GM18520 (cell line): ENCODE measurements around the gene GCAT.

ENCODE experiments used
- ATAC-seq: cut with Tn5 transposase; IDR thresholded peaks from one replicate; pipeline ENCODE4 v1.9.1; 2021; ENCODE audit not compliant: unreplicated experiment

Gene GCAT

GRCh38 chr22:37808294-37808657, 542 bp downstream of the GCAT start:
- ATAC-seq: no peak

GRCh38 chr22:37809672-37810333, 2.1 kb downstream of the GCAT start:
- no peak for ATAC-seq

- ATAC-seq: no peak
Observed at GRCh38 chr22:37811867-37812266, 4.1 kb downstream of the GCAT start.

DNA sequence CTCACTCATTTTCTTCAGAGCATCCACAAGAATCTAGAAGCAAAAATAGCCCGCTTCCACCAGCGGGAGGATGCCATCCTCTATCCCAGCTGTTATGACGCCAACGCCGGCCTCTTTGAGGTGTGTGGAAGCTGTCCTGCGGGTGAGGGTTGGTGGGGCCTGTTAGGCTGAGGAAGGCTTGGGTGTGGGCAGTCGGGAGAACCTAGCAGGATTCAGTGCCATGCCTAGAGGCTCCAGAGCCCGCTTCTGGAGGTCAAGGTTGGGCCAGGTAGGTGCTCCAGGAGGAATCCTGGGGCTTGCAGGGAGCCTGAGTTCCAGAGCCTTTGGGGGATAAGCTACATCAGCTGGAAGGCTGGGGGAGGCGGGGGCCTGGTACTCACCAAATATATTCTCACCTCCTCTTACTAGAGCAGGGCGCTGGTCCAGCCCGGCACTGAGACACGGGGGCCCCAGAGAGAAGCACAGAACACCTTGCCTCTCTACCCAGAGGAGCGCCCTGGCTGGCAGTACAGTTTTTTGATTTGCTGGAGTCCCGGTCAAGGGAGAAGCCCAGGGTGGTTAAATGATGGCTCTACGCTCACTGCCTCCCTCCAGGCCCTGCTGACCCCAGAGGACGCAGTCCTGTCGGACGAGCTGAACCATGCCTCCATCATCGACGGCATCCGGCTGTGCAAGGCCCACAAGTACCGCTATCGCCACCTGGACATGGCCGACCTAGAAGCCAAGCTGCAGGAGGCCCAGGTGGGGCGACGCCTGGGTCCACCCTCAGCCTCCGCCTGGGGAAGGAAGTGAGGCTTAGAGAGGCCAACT, 5.3 kb downstream of the GCAT start:
- ATAC-seq: no peak

DNA sequence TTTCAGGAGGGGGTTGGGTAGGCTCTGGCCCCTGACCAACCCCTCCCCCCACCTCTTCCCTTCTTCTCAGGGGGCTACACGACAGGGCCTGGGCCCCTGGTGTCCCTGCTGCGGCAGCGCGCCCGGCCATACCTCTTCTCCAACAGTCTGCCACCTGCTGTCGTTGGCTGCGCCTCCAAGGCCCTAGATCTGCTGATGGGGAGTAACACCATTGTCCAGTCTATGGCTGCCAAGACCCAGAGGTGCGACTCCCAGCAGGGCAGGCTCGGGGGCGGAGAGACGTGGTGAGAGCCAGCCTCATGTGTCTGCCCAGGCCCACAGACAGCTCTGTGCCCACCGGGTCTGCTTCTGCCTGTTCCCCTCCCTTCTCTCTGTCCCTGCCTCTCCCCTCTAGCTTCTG, 7.9 kb downstream of the GCAT start:
- no peak for ATAC-seq

DNA sequence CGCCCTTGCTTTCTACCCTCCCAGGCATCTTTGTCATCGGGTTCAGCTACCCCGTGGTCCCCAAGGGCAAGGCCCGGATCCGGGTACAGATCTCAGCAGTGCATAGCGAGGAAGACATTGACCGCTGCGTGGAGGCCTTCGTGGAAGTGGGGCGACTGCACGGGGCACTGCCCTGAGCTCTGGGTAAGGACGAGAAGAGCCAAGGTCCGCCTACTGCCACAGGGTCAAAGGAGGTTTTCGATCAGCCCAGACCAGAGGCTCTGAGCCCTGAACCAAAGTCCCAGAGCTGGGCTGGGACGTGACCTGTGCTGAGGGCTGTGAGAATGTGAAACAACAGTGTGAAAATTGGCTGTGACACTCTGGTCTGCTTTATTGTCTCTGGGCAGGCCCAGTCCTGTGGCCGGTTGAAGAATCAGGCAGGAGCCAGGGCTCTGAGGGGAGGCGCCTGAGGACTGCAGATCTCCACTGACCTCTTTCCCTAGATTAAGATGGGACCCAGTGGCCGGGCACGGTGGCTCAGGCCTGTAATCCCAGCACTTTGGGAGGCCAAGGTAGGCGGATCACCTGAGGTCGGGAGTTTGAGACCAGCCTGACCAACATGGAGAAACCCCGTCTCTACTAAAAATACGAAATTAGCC, 8.9 kb downstream of the GCAT start:
- ATAC-seq: no peak

DNA sequence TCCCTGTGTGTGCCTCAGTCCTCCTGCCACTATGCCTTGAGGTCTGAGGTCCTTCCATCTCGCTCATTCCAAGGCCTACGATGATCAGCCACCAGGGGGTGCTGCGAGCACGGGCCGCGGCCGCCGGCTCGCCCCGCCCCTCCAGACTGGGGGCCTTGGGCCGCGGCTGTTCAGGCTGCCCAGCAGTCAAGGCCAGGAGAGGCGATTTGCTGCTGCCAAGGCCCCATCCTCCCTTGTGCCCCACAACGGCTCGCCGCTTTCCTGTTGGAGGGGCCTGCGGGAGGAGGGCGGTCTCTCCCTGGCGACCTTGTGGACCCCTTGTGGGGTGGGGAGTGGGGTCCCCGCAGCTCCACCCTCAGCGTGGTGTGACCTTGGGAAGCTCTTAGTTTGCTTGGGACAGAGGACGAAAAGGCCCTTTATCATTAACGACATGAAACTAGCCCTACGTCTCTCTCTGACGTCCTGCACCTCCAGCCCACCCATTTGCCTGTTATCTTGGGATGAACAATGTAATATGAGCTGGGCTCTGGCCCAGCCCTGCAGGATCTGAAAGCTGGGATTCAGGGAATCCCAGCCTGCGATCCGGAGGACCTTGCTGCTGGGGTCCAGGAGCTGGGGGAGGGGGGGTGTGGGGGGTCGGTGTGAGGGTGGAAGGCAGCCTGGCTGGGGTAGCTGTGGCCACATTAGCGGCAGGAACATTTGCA, 10.1 kb downstream of the GCAT start:
- ATAC-seq: no peak

- ATAC-seq: no peak
Observed at GRCh38 chr22:37818409-37819104, 10.8 kb downstream of the GCAT start.

DNA sequence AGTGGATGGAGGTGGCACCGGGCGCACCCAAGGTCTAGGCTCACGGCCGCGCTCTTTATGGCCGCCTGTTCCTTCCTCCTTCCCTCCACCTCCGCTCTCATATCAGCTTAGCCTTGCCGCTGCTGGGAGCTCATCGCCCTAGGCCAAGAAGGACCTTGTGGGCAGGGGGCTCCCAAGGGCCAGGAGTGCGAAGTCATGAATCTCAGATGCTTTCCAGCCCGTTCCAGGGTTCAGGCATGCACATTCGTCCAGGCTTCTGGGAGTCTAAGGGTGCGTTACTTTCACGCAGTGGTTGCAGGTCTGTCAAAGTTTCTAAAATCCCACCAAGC, 11.3 kb downstream of the GCAT start:
- ATAC-seq: no peak

DNA sequence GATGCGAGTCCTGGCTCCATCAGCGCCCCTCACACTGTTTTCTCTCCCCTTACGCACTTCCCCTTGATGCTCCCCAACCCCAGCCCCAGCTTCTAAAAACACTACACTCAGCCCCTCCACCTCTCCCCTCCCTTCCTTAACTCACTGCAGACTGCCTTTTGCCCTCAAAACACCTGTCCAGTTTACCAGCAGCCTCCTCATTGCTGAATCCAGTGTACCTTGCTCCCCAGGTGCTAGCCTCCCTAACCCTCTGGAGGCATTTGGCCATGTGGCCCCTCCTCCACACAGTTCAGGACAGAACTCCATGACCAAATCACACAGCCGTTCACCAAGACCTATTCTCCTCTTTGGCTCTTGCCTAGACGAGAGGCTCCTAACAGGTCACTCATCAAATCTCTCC, 12.6 kb downstream of the GCAT start:
- ATAC-seq: no peak

GRCh38 chr22:37822079-37822833, 14.5 kb downstream of the GCAT start:
- ATAC-seq: no peak

- ATAC-seq: no peak
Observed at GRCh38 chr22:37823134-37823985, 15.6 kb downstream of the GCAT start, which contains the start of gene GALR3. GALR3 (plus strand) TSS chr22:37823382; CDS start chr22:37823407, 25 bp downstream.

GRCh38 chr22:37824674-37825641, 17.2 kb downstream of the GCAT start:
- ATAC-seq: no peak

DNA sequence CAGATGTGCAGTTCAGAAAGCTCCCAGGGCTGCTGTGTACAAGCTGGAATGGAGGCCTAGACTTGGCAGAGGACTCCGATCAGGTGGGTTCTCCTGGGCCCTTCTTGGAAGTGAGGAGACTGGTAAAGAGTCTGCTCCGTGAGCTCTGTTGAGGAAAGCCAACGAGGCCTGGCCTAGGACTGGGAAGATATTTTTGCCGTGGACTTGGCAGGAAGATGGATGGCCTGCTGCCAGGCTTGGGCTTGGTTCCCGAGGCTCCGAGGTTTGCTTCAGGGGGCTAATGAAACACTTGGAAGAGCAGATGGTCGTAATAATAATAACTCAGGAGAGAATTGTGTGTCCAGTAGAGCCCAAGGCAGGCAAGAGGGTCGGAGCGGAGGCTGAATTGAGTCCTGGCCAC, 19.3 kb downstream of the GCAT start:
- no peak for ATAC-seq

DNA sequence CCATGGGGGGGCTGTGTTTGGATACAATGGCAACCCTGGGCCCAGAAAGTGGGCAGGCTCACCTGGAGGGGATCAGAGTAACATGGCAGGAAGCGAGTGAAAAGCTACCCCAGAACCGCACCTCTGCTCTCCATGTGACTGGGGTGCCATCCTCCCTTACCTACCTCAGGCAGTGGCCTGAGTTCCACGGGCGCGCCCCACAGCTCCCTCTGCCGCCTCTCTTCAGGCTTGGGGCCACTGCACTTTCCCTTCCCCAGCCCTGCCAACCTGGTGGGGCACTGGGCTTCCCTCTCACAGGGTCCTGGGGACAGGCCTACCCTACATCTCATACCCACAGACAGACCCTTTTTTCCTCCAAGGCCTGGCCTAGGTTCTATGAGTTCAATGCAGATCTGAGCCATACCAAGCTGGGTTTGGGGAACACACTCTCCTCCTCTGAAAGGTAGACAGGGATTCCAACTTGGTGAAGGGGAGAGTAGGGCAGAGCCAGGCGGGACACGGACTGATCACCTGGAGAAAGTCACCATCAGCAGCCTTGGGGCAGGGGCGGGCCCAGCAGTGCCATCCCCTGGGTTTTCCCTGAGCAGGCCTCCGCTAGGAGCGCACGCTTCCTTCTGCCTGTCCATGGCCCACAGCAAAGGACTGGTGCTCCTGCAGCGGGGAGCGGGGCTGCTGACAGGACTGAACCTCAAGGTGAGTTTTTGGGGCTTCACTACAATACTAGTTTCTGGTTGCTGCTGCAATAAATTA, 22.5 kb downstream of the GCAT start:
- no peak for ATAC-seq

DNA sequence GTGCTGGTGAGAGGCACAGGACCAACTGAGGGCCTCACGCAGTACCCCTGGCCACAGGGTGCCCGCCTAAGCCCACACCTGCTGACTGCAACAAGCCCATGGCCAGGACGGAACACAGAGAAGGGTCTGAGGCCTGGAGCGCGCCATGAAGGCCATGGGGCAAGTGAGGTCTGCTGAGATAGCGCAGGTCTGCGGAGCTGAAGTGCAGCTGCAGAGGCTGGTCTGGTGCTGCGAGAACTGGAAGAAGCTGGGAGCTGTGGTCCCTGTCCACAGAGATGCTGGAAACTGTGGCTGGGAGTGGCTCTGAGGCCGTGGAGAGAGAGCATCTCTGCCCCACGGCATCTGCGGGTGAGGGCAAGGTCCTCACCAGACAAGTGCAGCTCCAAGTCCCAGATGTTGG, 23.7 kb downstream of the GCAT start:
- no peak for ATAC-seq

DNA sequence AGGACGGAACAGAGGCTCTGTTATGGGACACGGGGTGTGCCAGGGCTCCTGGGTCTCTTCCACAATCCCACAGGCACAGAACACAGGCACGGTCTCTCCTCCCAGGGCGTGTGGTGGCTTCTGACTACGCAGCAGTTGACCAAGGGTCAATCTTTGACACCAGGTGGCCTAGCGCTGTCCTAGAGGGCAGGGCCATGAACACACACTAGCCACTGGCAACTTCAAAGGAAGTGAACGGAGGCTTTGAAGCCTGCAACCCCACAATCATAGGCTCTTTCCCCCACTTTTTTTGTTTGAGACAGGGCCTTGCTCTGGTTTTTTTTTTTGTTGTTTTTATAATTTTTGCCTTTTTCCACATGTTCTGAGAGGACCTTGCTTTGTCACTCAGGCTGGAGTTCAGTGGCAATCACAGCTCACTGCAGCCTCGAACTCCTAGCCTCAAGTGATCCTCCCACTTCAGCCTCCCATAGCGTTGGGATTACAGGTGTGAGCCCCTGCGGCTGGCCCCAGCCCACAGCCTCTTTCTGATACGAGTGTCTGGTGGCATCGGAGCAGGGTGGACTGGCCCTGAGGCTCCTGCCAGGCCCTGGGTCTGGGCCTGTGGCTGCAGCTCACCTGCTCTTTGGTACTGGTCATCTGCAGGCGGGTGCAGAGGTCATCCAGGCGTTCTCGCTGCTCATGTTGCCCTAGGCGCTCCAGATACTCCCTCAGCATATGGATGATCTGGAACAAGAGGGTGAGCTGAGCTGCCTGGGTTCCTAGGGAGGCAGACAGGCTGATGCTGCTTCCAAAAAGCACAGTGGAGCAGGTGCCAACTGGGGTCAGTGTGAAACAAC, 24.5 kb downstream of the GCAT start:
- no peak for ATAC-seq
